NB4 (cell line): ENCODE data around the gene SIAH2.

Experiments
- DNase-seq: peaks from one replicate; pipeline ENCODE4 v3.0.0; 2010; ENCODE audit warnings: low read depth
- H3K4me3 ChIP-seq: one replicate; pipeline ENCODE4 v1.5.1; 2011; ENCODE audit warnings: mild to moderate bottlenecking, low read depth, low read length, moderate library complexity
- MAX ChIP-seq: IDR thresholded peaks from 2 replicates; pipeline ENCODE4 v1.6.1; 2011; ENCODE audit warnings: low read depth, low read length
- MYC ChIP-seq: IDR thresholded peaks from 2 replicates; pipeline ENCODE4 v1.6.1; 2011; ENCODE audit warnings: low read depth, low read length
- POLR2A ChIP-seq: IDR thresholded peaks from 2 replicates; pipeline ENCODE4 v1.6.1; 2011; ENCODE audit warnings: mild to moderate bottlenecking; ENCODE audit not compliant: insufficient read length; ENCODE audit errors: extremely low read depth
- TF ChIP-seq, protein P1 (sequence below): IDR thresholded peaks from one replicate; pipeline ENCODE4 v1.5.1; 2012; ENCODE audit warnings: low read depth, low read length

SIAH2 gene

DNA sequence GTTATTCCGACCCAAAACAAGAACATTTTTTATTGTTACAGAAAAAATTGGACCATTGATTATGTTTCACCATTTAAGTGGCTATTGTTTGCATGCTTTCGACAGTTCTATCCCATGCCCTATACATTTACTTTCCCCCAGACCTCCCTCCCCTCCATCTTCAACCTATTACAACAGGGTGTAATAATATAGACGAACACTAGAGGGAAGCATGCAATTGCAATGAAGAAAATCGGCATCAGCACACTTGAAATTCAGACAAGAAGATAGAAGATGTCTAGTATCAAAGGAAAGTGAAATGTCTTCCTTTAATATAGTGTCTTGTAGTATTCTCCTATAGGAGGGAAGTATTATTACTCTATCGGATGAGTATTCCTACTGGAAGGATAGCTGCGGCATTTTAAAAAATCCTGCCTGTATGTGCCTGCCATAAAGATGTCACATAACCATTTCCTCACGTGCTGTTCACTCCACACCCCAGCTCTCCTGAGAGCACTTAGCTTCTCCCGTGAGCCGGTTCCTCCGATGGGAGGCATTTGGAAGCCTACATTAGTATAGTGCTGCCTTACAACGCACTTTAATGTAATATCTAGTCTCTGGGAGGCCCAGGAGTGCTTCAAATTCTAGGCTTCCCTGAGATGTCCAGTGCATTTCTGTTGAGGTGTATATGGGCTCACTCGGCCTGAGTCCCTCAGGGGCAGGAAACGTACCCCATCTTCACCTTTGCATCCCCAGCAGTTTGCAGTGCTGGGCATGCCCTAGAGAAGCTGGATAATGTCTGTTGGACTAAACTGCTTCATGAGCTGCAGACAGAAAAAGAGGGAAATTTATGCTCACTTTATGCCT lies 41.5 kb downstream of the SIAH2 start:
- no peak overlapping the region for H3K4me3 ChIP-seq
- TF ChIP-seq POLR2A, result no peak
- TF ChIP-seq, protein P1, sequence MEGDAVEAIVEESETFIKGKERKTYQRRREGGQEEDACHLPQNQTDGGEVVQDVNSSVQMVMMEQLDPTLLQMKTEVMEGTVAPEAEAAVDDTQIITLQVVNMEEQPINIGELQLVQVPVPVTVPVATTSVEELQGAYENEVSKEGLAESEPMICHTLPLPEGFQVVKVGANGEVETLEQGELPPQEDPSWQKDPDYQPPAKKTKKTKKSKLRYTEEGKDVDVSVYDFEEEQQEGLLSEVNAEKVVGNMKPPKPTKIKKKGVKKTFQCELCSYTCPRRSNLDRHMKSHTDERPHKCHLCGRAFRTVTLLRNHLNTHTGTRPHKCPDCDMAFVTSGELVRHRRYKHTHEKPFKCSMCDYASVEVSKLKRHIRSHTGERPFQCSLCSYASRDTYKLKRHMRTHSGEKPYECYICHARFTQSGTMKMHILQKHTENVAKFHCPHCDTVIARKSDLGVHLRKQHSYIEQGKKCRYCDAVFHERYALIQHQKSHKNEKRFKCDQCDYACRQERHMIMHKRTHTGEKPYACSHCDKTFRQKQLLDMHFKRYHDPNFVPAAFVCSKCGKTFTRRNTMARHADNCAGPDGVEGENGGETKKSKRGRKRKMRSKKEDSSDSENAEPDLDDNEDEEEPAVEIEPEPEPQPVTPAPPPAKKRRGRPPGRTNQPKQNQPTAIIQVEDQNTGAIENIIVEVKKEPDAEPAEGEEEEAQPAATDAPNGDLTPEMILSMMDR, result peak; percentile 59
- TF ChIP-seq MYC, result no peak; the same call in 1 of the 2 replicates
- TF ChIP-seq MAX, result 0 out of 2 replicates have a peak, but pooled peaks have one; percentile 33
- peak; percentile 68 for DNase-seq

- no peak for TF ChIP-seq MYC
- TF ChIP-seq, protein P1, result no peak
- TF ChIP-seq POLR2A, result no peak
- no peak for TF ChIP-seq MAX
- H3K4me3 ChIP-seq, result no peak overlapping the region
- DNase-seq, result no peak
Measured at GRCh38 chr3:150720444-150720843, 42.5 kb downstream of the SIAH2 start.

DNA sequence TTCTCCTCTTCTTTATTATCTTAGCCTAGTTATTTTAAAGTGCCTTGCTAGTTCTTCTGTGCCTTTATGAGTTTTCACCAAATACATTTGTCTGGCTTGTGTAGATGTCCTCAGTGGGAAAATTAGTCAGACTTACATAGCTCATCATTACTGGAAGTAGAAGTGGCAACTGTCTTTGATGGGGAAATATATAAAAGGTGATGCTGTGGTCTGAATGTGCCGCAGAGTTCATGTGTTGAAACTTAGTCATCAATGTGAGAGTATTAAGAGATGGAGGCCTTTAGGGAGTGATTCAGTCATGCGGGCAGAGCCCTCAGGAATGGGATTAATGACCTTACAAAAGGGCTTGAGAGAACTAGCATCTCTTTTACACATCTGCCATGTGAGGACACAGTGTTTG lies 52.9 kb downstream of the SIAH2 start:
- no peak for DNase-seq
- TF ChIP-seq, protein P1, result no peak
- TF ChIP-seq MYC (no peak), POLR2A (no peak), MAX (no peak)
- H3K4me3 ChIP-seq, result no peak overlapping the region

DNA sequence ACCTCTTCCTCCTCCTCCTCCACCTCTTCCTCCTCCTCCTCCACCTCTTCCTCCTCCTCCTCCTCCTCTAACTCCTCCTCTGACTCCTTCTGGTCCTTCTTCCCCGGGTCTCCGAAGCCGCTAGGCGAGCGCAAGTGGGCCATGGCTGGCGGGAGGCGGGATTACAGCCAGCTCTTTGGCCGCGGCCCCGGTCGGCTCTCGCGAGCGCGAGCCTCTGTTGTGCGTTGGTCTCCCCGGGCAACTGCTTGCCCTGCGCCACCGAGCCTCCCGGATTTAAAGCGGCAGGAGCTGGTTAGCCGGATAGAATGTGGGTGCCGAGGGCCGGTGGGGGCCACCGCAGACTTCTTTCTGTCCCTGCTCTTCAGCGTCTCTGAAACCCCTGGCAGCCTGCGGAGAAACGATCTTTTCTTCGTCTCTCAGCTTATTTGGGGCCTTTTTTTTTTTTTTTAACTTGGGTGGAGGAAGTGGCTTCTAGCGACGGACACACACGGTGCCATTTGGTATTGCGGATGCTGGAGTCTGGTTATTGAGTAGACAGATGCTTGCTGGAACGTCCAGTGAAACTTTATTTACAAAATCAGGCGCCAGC lies 59.1 kb downstream of the SIAH2 start, which contains the start of gene ERICH6:
ERICH6 (minus strand) TSS at position 165 of the 589 bp plus-strand sequence; CDS start at position 143, 22 bp downstream.
- TF ChIP-seq POLR2A (peak; percentile 38), MAX (0 out of 2 replicates have a peak, but pooled peaks have one; percentile 9), MYC (no peak)
- peak within 1 kb of the TSS; percentile 60 for H3K4me3 ChIP-seq
- DNase-seq, result peak; percentile 86

- no peak for DNase-seq
- TF ChIP-seq POLR2A (no peak), MAX (no peak), MYC (no peak)
- TF ChIP-seq, protein P1, result no peak
- H3K4me3 ChIP-seq, result no peak overlapping the region
Measured at GRCh38 chr3:150703299-150703755, 59.6 kb downstream of the SIAH2 start.
